Spleen (tissue), 7 donors: ENCODE data around the gene CCNE1.

Experiments
- POLR2AphosphoS5 ChIP-seq, 3 donors: sonication (generic); formaldehyde crosslinking; IDR thresholded peaks; one replicate each; pipeline ENCODE4 v1.5.1; 2017; ENCODE audit warnings: antibody characterized with exemption in 3 of 3
- TF ChIP-seq, protein P1 (sequence below), 11 experiments: fragments of 200-600 bp in 7 of 11; fragments of 450-650 bp in 4 of 11; sonication (generic) in 4 of 11; IDR thresholded peaks in 8 of 11; conservative IDR thresholded peaks in 3 of 11; 1 replicate in 7 of 11; 2 replicates in 4 of 11; pipeline versions ENCODE4 v1.4.0 to v1.8.0; 2016 to 2021; ENCODE audit warnings: antibody characterized with exemption in 11 of 11, inconsistent platforms in 4 of 11, mild to moderate bottlenecking in 1 of 11
- donor health status: DM: no; HTN: no; CAD: no; lungs with moderate emphysema.
- donor health status: DM: no; HTN: no; CAD: no.
- donor health status: DM: no; HTN: no; CAD: no.

DNA sequence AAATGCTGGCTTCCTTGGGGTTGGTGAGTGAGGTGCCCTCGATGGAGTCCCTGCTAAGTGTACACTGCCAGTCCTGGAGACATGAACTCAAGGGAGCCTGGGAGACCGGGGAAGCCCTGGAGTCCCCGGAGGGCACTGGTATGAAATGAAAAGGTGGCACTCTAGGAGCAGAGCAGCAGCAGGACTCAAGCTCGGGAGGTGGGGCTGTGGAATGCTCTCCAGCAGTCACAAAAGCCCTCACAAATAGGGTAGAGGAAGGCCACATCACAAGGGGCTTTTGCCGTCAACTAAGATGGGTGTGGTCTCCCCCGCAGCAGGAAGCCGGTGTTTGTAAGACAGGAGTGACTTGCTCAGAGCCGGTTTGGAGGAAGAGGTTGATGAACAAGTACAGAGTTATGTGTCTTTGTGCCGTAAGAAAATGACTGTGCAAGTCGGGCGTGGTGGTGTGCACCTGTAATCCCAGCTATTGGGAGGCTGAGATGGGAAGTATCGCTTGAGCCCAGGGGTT lies 19.3 kb downstream of the CCNE1 start:
- TF ChIP-seq, protein P1, sequence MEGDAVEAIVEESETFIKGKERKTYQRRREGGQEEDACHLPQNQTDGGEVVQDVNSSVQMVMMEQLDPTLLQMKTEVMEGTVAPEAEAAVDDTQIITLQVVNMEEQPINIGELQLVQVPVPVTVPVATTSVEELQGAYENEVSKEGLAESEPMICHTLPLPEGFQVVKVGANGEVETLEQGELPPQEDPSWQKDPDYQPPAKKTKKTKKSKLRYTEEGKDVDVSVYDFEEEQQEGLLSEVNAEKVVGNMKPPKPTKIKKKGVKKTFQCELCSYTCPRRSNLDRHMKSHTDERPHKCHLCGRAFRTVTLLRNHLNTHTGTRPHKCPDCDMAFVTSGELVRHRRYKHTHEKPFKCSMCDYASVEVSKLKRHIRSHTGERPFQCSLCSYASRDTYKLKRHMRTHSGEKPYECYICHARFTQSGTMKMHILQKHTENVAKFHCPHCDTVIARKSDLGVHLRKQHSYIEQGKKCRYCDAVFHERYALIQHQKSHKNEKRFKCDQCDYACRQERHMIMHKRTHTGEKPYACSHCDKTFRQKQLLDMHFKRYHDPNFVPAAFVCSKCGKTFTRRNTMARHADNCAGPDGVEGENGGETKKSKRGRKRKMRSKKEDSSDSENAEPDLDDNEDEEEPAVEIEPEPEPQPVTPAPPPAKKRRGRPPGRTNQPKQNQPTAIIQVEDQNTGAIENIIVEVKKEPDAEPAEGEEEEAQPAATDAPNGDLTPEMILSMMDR (IDR thresholded peaks at IDR 0.05 in 8 of 11, conservative IDR thresholded peaks at IDR 0.05 in 3 of 11): no peak
- no peak for TF ChIP-seq POLR2AphosphoS5 (IDR thresholded peaks at IDR 0.05)
